Skeletal muscle tissue (tissue), 4 donors: Measurements from ENCODE around the gene SCD. TPM values are rescaled to one million over a fixed set of nuclear protein-coding genes. Genes with fewer than 3 reads are reported as not detected.

Experiments
- H3K27ac ChIP-seq: one replicate; pipeline ENCODE4 v1.7.0; 2013; ENCODE audit warnings: mild to moderate bottlenecking, low read depth, low read length, inconsistent platforms
- H3K27me3 ChIP-seq, 3 donors: one replicate each; pipeline ENCODE4 v1.7.0; 2013; ENCODE audit warnings: low read length in 3 of 3; ENCODE audit not compliant: control insufficient read depth in 3 of 3, insufficient read depth in 3 of 3
- H3K36me3 ChIP-seq, 3 donors: one replicate each; pipeline ENCODE4 v1.7.0; 2013; ENCODE audit warnings: low read length in 3 of 3; ENCODE audit not compliant: control insufficient read depth in 3 of 3, insufficient read depth in 3 of 3
- H3K4me1 ChIP-seq, 3 donors: one replicate each; pipeline ENCODE4 v1.7.0; 2013; ENCODE audit warnings: low read length in 3 of 3, mild to moderate bottlenecking in 3 of 3; ENCODE audit not compliant: control insufficient read depth in 3 of 3, insufficient read depth in 3 of 3
- H3K4me3 ChIP-seq, 3 donors: one replicate each; pipeline ENCODE4 v1.7.0; 2013; ENCODE audit warnings: low read length in 3 of 3
- H3K9ac ChIP-seq, 3 donors: one replicate each; pipeline ENCODE4 v1.7.0; 2013; ENCODE audit warnings: low read length in 3 of 3, mild to moderate bottlenecking in 3 of 3, moderate library complexity in 2 of 3, low read depth in 1 of 3
- H3K9me3 ChIP-seq, 3 donors: one replicate each; pipeline ENCODE4 v1.7.0; 2013; ENCODE audit warnings: low read length in 3 of 3; ENCODE audit not compliant: control insufficient read depth in 3 of 3
- total RNA-seq: library from RNA; depleted of rRNA; stranded (reverse); fragments of >200 nt; gene quantifications from one replicate; pipeline ENCODE4 v1.2.3, GENCODE V29; 2014
- donor health status: Osteomylitis.

Gene SCD
- total RNA-seq, 1 donor from 2014 or later: 115 TPM

DNA sequence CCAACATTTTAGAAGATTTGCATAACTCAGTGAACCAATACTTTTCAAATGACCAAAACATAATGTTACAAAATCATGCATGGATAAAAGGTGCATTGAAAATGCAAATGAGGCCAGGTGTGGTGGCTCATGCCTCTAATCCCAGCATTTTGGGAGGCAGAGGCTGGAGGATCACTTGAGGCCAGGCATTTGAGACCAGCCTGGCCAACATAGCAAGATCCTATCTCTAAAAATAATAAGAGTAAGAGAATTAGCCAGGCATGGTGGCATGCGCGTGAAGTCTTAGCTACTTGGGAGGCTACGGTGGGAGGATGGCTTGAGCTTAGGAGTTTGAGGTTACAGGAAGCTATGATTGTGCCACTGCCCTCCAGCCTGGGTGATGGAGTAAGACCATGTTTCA, 33.4 kb downstream of the SCD start:
- Histone ChIP-seq H3K4me3 (no peak overlapping the region), H3K27ac (no peak overlapping the region), H3K27me3 (no peaks in the 10 kb centered on the region), H3K4me1 (peaks cover 0 to 1% (median under 1%) of the 10 kb centered on the region in 3 donors), H3K36me3 (peaks cover 8 to 14% (median 10%) of the 10 kb centered on the region in 3 donors), H3K9ac (no peak overlapping the region), H3K9me3 (no peaks in the 10 kb centered on the region)

- no peak overlapping the region for H3K4me3 ChIP-seq
- H3K9ac ChIP-seq: no peak overlapping the region
- H3K9me3 ChIP-seq: no peaks in the 10 kb centered on the region
- no peaks in the 10 kb centered on the region for H3K27me3 ChIP-seq
- peaks cover 8 to 24% (median 10%) of the 10 kb centered on the region in 3 donors for H3K36me3 ChIP-seq
- no peak overlapping the region for H3K27ac ChIP-seq
- no peaks in the 10 kb centered on the region for H3K4me1 ChIP-seq
Observed at GRCh38 chr10:100382553-100382952, 35.5 kb downstream of the SCD start.

GRCh38 chr10:100383251-100383650, 36.2 kb downstream of the SCD start:
- Histone ChIP-seq H3K4me1 (no peaks in the 10 kb centered on the region), H3K4me3 (no peak overlapping the region), H3K27me3 (no peaks in the 10 kb centered on the region), H3K9ac (no peak overlapping the region), H3K36me3 (peaks cover 8 to 26% (median 10%) of the 10 kb centered on the region in 3 donors), H3K27ac (no peak overlapping the region), H3K9me3 (no peaks in the 10 kb centered on the region)

DNA sequence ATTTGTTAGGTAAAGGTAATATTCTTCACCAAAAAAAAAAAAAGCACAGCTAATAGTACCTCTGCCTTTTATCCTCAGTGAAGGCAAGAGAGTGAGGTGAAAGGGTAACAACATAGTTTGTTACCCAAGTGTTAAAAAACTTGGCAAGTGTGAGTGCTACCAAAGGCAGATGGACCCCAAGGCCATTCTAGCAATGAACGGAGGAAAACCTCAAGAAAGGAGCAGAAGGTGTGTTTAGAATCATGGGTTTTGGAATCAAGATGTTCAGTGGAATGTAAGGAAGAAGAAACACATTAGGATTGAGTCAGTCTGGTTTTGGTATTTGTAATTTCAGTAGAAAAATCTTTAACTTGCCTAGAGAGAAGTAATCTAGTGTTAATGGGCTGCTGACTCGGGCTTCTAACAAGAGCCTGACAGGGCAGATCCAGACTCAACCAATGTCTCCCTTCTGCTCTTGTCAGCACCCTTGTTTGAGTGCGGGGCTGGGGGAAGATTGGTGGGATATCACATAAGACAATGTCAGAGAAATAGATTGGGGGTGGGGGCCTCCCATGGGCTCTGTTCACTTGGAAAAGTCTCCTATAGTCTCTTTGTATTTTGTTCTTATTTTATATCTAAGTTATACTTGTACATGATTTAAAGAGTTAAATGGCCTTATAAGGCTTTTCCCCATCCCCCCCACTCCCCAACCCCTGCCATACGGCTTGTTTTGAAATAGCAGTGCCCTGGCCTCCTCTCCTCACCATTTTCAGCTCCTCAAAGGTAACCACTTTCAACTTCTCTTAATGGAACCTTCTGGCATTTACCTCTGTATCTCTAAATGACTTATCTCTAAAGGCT, 44.4 kb downstream of the SCD start:
- Histone ChIP-seq H3K27ac (no peak overlapping the region), H3K36me3 (peaks cover 0 to 9% (median 0%) of the 10 kb centered on the region in 3 donors), H3K9me3 (no peaks in the 10 kb centered on the region), H3K4me1 (no peaks in the 10 kb centered on the region), H3K27me3 (no peaks in the 10 kb centered on the region), H3K4me3 (no peak overlapping the region), H3K9ac (no peak overlapping the region)

GRCh38 chr10:100392686-100393003, 45.6 kb downstream of the SCD start:
- Histone ChIP-seq H3K27ac (no peak overlapping the region), H3K4me3 (no peak overlapping the region), H3K36me3 (peaks cover 0 to 2% (median 0%) of the 10 kb centered on the region in 3 donors), H3K27me3 (no peaks in the 10 kb centered on the region), H3K9ac (no peak overlapping the region), H3K4me1 (no peaks in the 10 kb centered on the region), H3K9me3 (no peaks in the 10 kb centered on the region)

- Histone ChIP-seq H3K36me3 (no peaks in the 10 kb centered on the region), H3K9ac (no peak overlapping the region), H3K9me3 (no peaks in the 10 kb centered on the region), H3K27ac (no peak overlapping the region), H3K27me3 (no peaks in the 10 kb centered on the region), H3K4me3 (no peak overlapping the region), H3K4me1 (no peaks in the 10 kb centered on the region)
Observed at GRCh38 chr10:100395626-100396025, 48.6 kb downstream of the SCD start.

GRCh38 chr10:100396605-100397004, 49.6 kb downstream of the SCD start:
- Histone ChIP-seq H3K4me3 (no peak overlapping the region), H3K9me3 (no peaks in the 10 kb centered on the region), H3K4me1 (no peaks in the 10 kb centered on the region), H3K27me3 (no peaks in the 10 kb centered on the region), H3K36me3 (no peaks in the 10 kb centered on the region), H3K9ac (no peak overlapping the region), H3K27ac (no peak overlapping the region)

- Histone ChIP-seq H3K27me3 (no peaks in the 10 kb centered on the region), H3K9me3 (no peaks in the 10 kb centered on the region), H3K4me3 (no peak overlapping the region), H3K36me3 (no peaks in the 10 kb centered on the region), H3K4me1 (no peaks in the 10 kb centered on the region), H3K27ac (no peak overlapping the region), H3K9ac (no peak overlapping the region)
Observed at GRCh38 chr10:100401631-100402328, 54.7 kb downstream of the SCD start.

GRCh38 chr10:100403734-100404133, 56.7 kb downstream of the SCD start:
- Histone ChIP-seq H3K36me3 (no peaks in the 10 kb centered on the region), H3K4me1 (no peaks in the 10 kb centered on the region), H3K27ac (no peak overlapping the region), H3K9ac (no peak overlapping the region), H3K27me3 (no peaks in the 10 kb centered on the region), H3K4me3 (no peak overlapping the region), H3K9me3 (no peaks in the 10 kb centered on the region)

- no peaks in the 10 kb centered on the region for H3K9me3 ChIP-seq
- no peak overlapping the region for H3K27ac ChIP-seq
- no peak overlapping the region for H3K4me3 ChIP-seq
- peaks cover 0 to 2% (median 0%) of the 10 kb centered on the region in 3 donors for H3K27me3 ChIP-seq
- no peaks in the 10 kb centered on the region for H3K36me3 ChIP-seq
- H3K4me1 ChIP-seq: no peaks in the 10 kb centered on the region
- no peak overlapping the region for H3K9ac ChIP-seq
Observed at GRCh38 chr10:100413173-100413572, 66.1 kb downstream of the SCD start.
